ENCODE data around the gene DDR1.

GRCh38 chr6:30890646-30891449, 6.5 kb downstream of the DDR1 start:
- TF ChIP-seq TAF1 (IDR thresholded peaks at IDR 0.05; ENCODE audit: low read depth) (no peak), MAX (IDR thresholded peaks at IDR 0.05) (no peak), REST (IDR thresholded peaks at IDR 0.05; ENCODE audit: low read depth) (no peak)
